Central memory CD8-positive, alpha-beta T cell (primary cell): ENCODE results near the gene SSMEM1.

ENCODE experiments used
- ATAC-seq: fragments of 150-1000 bp; cut with Tn5 transposase; replicated peaks from 2 replicates; pipeline ENCODE4 v1.10.0; 2022; ENCODE audit warnings: mild to moderate bottlenecking, moderate FRiP score, moderate number of reproducible peaks; ENCODE audit not compliant: poor library complexity, severe bottlenecking; ENCODE audit errors: extremely low read depth
- DNase-seq, 2 donors: peaks; one replicate each; pipeline ENCODE4 v3.0.0; 2021; ENCODE audit warnings: low spot score in 2 of 2
- H3K27ac Mint-ChIP-seq: one replicate; pipeline ENCODE4 v1.8.0; 2022; ENCODE audit warnings: low read depth, mild to moderate bottlenecking, moderate library complexity, mixed read lengths
- H3K27me3 Mint-ChIP-seq: one replicate; pipeline ENCODE4 v1.8.0; 2022; ENCODE audit warnings: mixed read lengths
- H3K36me3 Mint-ChIP-seq: one replicate; pipeline ENCODE4 v1.8.0; 2022; ENCODE audit warnings: mild to moderate bottlenecking, moderate library complexity, mixed read lengths; ENCODE audit not compliant: insufficient read depth
- H3K4me1 Mint-ChIP-seq: one replicate; pipeline ENCODE4 v1.8.0; 2022; ENCODE audit warnings: mixed read lengths
- H3K4me3 Mint-ChIP-seq: one replicate; pipeline ENCODE4 v1.8.0; 2022; ENCODE audit warnings: mild to moderate bottlenecking, moderate library complexity, mixed read lengths
- H3K9me3 Mint-ChIP-seq: one replicate; pipeline ENCODE4 v1.8.0; 2022; ENCODE audit warnings: mixed read lengths

SSMEM1 gene

DNA sequence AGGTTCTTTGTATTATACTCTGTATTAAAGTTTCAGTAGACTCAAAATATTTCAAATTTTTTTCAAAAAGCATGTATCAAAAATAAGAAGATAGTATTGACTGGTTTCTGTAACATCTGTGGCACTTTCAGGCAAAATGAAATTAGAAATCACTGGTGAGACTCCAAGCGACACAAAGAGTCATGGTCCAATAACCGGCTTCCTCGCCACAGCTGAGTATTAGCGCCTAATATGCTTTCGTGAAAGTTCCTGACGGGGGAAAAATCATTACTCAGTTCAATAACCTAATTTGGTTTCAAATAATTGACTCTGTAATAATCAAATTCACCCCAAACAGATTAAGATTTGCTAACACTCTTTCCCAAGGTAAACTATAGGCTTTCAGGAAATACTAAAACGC is 15.9 kb upstream of the SSMEM1 start:
- H3K4me1 Mint-ChIP-seq = no peaks in the 10 kb centered on the region
- no peak overlapping the region for H3K27ac Mint-ChIP-seq
- H3K9me3 Mint-ChIP-seq = no peaks in the 10 kb centered on the region
- H3K36me3 Mint-ChIP-seq = peaks cover 28% of the 10 kb centered on the region
- ATAC-seq (no peak), DNase-seq (no peak)
- no peak overlapping the region for H3K4me3 Mint-ChIP-seq
- no peaks in the 10 kb centered on the region for H3K27me3 Mint-ChIP-seq

DNA sequence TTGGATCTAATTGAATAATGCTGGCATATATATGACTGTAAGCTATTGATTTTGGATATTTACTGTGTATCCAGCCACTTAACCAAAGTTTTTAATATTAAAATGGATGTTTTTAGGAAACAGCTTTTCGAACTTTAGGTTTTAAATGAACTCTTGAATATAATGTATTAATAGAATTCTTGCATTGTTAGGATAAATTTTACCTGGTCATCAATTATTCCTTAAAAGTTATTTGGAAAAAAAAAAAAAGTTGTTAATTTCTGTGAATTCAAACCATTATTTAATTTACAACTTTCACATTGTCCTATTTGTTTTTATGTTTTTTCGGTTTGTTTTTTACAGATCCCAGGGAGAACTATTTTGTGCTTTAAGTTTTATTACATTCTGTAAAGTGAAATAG is 12.3 kb upstream of the SSMEM1 start:
- peaks cover 36% of the 10 kb centered on the region for H3K36me3 Mint-ChIP-seq
- H3K4me3 Mint-ChIP-seq = no peak overlapping the region
- H3K27ac Mint-ChIP-seq = no peak overlapping the region
- no peak for ATAC-seq
- H3K4me1 Mint-ChIP-seq = peaks cover 11% of the 10 kb centered on the region
- H3K9me3 Mint-ChIP-seq = no peaks in the 10 kb centered on the region
- no peaks in the 10 kb centered on the region for H3K27me3 Mint-ChIP-seq
- DNase-seq = no peak

DNA sequence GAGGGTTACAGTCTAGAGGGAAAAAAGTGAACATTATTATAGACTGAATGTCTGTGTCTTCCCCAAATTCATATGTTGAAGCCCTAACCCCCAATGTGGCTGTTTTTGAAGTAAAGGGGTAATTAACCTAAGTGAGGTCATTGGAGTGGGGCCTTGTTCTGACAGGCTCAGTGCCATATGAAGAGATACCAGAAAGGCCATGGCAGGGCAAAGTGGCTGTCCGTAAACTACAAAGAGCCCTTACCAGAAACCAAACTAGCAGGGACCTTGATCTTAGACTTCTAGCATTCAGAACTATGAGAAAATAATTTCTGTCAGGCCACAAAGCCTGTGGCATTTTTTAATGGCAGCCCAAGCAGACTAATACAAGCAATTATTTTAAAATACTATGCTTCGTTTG is 11.2 kb upstream of the SSMEM1 start:
- ATAC-seq (no peak), DNase-seq (no peak)
- Mint-ChIP-seq H3K27ac (no peak overlapping the region), H3K9me3 (no peaks in the 10 kb centered on the region), H3K36me3 (peaks cover 37% of the 10 kb centered on the region), H3K4me1 (peaks cover 16% of the 10 kb centered on the region), H3K4me3 (no peak overlapping the region), H3K27me3 (no peaks in the 10 kb centered on the region)

DNA sequence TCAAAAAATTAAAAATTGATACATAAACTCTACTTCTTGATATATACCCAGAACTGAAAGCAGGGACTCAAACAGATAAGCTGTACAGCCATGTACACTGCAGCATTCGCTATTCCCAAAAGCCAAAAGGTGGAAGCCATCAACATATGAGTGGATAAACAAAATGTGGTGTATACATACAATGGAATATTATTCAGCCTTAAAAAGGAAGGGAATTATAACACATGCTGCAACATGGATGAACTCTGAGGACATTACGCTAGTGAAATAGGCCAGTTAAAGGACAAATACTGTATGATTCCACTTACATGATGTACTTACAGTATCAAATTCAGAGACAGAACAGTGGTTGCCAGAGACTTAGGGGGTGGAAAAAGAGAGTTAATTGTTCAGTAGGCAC is 10.6 kb upstream of the SSMEM1 start:
- no peak for DNase-seq
- H3K9me3 Mint-ChIP-seq = no peaks in the 10 kb centered on the region
- no peak overlapping the region for H3K27ac Mint-ChIP-seq
- H3K36me3 Mint-ChIP-seq = peaks cover 39% of the 10 kb centered on the region
- no peak for ATAC-seq
- H3K4me3 Mint-ChIP-seq = no peak overlapping the region
- no peaks in the 10 kb centered on the region for H3K27me3 Mint-ChIP-seq
- peaks cover 21% of the 10 kb centered on the region for H3K4me1 Mint-ChIP-seq

DNA sequence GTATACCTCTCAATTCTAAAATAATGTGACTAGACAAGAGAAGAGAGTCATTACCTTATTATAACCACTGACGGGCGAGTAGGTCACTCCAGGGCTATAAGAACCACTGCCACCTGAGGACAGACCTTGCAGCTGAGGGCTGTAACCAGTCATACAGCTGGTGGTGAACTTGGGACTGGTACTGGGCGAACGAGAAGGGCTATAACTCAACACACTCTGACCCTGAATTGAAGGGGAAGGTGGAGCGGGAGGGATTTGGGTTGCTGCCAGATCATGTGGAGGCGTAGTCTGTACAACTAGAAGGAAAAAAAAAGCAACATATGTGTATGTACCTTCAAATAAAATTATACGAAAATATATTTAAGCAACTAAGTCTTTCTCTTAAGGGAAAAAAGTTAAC is 5.9 kb upstream of the SSMEM1 start:
- H3K9me3 Mint-ChIP-seq = no peaks in the 10 kb centered on the region
- no peak overlapping the region for H3K27ac Mint-ChIP-seq
- no peaks in the 10 kb centered on the region for H3K27me3 Mint-ChIP-seq
- DNase-seq (no peak), ATAC-seq (no peak)
- H3K4me1 Mint-ChIP-seq = peaks cover 36% of the 10 kb centered on the region
- peaks cover 47% of the 10 kb centered on the region for H3K36me3 Mint-ChIP-seq
- H3K4me3 Mint-ChIP-seq = no peak overlapping the region

DNA sequence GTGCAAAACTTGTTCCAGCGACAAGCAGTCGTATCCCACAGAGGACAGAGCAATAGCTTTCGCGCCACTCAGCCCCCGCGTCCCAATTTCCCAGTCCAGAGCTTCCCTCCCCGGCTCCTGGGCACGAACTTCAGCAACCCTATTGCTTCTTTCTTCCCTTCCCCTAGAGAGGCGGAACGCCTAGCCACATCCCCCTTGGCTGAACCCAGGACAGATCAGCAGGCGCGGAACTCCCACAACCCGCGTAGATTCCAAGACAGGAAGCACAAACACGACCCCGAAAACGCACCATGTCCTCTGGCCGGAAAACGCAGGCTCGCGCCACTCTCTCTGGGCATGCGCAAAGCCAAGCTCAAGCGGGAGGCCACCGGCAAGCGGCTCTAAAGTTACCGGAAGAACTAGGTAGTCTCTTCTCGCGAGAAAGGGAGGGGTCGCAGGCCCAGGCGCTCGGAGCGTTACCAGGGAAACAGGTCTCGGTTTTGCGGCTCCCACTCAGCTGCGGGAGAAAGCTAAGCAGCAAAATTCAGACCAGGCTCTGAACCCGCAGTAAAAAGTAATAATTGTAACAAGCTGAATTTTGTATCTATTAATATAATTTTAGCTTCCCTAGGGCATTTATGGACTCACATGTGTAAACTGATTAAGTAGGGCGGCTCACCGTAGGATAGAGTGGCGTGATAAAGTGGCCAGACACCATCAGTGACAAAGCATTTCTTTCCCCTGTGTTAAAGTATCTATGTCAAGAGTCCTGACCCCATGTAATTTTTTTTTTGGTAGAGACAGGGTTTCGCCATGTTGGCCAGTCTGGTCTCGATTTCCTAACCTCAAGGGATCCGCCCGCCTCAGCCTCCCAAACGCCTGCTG is 2.3 kb upstream of the SSMEM1 start, which contains the start of gene TMEM209:
TMEM209 (minus strand) TSS at position 323 of the 864 bp plus-strand sequence; CDS start at position 292, 31 bp downstream.
- H3K9me3 Mint-ChIP-seq = no peaks in the 10 kb centered on the region
- H3K36me3 Mint-ChIP-seq = peaks cover 29% of the 10 kb centered on the region
- DNase-seq (peak; percentile 83 to 86), ATAC-seq (peak; percentile 92)
- peak within 1 kb of the TSS; percentile 93 for H3K4me3 Mint-ChIP-seq
- H3K27ac Mint-ChIP-seq = peak within 1 kb of the TSS; percentile 98
- H3K27me3 Mint-ChIP-seq = no peaks in the 10 kb centered on the region
- H3K4me1 Mint-ChIP-seq = peaks cover 24% of the 10 kb centered on the region

DNA sequence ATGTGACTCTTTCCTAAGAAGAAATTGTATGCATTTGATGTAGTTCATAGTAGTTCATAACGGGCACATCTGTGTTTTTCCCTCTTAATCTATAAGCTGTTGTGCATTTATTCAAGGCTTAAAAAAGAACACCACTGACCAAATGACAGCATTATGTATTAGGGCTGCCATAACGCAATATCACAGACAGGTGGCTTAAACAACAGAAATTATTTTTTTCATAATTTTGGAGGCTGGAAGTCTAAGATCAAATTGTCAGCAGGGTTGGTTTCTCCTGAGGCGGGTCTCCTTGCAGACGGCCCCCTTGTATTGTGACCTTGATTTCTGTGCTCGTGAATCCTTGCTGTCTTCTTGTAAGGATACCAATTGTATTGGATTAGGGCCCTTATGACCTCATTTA is 627 bp upstream of the SSMEM1 start:
- Mint-ChIP-seq H3K9me3 (no peaks in the 10 kb centered on the region), H3K4me3 (no peak overlapping the region), H3K27me3 (peaks cover 4% of the 10 kb centered on the region), H3K36me3 (peaks cover 18% of the 10 kb centered on the region), H3K27ac (no peak overlapping the region), H3K4me1 (peaks cover 14% of the 10 kb centered on the region)
- DNase-seq = no peak
- ATAC-seq = no peak

DNA sequence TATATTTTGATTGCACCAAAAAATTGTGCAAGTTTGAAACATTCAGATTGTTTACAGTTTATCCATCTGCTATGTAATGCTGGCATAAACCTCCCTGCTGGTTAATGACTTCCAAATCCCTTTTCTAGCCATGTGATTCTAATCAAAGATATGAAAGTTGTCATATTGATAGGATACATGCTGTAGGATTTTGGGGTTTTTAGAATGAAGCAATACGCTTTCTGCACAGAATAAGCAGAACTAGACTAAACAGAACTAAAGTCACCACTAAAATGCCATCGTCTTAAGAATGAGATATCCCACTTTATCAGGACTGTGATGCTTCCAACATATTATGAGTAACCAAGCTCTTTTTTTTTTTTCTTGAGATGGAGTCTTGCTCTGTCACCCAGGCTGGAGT is 856 bp downstream of the SSMEM1 start:
- Mint-ChIP-seq H3K9me3 (no peaks in the 10 kb centered on the region), H3K27ac (no peak overlapping the region), H3K4me3 (no peak overlapping the region), H3K27me3 (peaks cover 10% of the 10 kb centered on the region), H3K36me3 (peaks cover 10% of the 10 kb centered on the region), H3K4me1 (peaks cover 14% of the 10 kb centered on the region)
- ATAC-seq = no peak
- DNase-seq = no peak

DNA sequence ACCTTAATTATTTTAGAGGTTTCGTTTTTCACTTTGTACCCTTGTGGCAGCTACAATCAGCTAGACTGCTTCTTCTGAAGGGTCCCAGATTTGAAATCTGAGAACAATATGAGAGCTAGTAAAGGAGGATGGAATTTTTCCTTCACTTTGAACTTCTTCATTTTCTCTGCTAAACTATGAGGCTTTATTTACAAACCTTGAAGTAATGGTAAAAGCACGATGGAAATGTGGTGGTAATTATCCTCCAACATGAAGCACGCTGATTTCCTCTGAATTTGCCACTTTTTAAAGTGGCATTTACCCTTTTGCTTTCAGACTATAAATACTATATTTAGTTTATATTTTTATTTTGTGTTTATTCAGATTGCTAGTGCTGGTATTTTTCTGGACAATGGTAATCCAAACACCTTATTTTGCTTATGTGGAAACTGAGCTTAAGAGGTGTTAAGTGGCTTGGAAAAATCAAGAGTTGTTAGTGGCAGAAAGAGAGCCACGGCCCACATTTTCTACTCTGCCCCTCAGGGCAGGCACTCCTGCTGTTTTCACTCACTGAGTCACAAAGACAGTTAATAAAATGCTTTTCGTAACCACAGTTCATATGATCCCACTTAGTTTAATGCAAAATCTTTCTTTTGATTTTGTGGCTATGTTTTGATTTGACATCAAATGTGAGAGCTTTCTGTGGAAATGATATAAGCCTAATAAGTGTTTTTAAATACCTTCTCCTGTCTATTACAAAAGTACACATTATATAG is 2.7 kb downstream of the SSMEM1 start:
- DNase-seq = no peak

DNA sequence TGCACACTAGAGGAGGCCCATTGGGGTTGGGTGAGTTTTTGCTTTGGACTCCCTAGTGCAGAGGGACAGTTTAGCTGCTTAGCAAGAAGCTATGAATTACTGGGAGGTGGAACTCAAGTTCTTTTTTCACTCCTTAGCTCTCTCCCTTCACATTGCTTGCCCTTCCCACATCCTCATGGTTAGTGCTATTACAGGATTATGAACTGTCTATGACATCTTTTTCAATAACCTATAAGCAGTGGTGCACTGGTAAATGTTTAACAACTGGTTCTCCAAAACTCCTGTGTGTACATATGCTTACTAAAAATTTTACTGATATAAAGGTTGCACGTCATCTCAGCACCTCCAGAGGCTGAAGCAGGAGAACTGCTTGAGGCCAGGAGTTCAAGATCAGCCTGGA is 6.2 kb downstream of the SSMEM1 start:
- DNase-seq (no peak), ATAC-seq (no peak)
- Mint-ChIP-seq H3K9me3 (no peaks in the 10 kb centered on the region), H3K27ac (no peak overlapping the region), H3K36me3 (no peaks in the 10 kb centered on the region), H3K27me3 (peaks cover 19% of the 10 kb centered on the region), H3K4me3 (no peak overlapping the region), H3K4me1 (no peaks in the 10 kb centered on the region)

More for the DNA sequence above, 2.7 kb downstream of the SSMEM1 start:
- peaks cover 19% of the 10 kb centered on the region for H3K27me3 Mint-ChIP-seq
- H3K4me3 Mint-ChIP-seq = no peak overlapping the region
- no peak overlapping the region for H3K27ac Mint-ChIP-seq
- no peaks in the 10 kb centered on the region for H3K9me3 Mint-ChIP-seq
- H3K4me1 Mint-ChIP-seq = peaks cover 5% of the 10 kb centered on the region
- H3K36me3 Mint-ChIP-seq = peaks cover 5% of the 10 kb centered on the region
- ATAC-seq = no peak

DNA sequence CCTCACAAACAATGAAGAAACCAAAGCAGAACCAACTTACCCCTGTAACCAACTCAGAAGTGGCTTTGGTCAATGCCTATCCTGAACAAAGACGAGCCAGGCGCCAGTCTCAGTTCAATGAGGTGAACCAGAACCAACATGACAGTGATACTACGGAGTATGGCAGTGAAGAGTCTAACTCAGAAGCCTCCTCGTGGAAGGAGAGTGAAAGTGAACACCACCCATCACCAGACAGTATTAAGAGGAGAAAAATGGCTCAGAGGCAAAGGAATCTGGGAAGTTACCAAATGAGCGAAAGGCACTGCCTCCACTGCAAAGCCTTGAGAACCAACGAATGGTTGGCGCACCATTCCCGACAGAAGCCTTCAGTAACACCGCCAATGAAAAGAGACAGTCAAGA is 8.4 kb downstream of the SSMEM1 start:
- no peaks in the 10 kb centered on the region for H3K4me1 Mint-ChIP-seq
- H3K27me3 Mint-ChIP-seq = peaks cover 36% of the 10 kb centered on the region
- no peak for ATAC-seq
- DNase-seq = no peak
- no peaks in the 10 kb centered on the region for H3K36me3 Mint-ChIP-seq
- no peaks in the 10 kb centered on the region for H3K9me3 Mint-ChIP-seq
- no peak overlapping the region for H3K27ac Mint-ChIP-seq
- H3K4me3 Mint-ChIP-seq = no peak overlapping the region

DNA sequence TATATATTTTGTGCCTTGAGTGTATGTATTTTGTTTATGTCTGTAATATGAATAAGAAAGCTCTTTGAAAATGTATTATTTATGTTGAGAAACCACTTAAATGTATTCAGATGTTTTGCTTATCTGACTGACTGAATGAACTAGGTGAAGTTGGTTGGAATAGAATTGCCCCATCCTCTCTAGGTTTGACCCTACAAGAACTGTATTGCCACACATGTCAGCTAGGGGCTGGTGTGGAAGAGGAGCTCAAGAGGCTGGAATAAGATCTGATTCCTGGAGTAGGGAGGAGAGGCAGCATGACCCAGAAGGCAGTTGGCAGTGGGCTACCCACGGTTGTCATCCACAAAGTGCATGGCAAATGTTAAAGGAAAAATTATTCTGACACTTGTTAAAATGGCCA is 9.1 kb downstream of the SSMEM1 start:
- DNase-seq = no peak
- Mint-ChIP-seq H3K4me3 (no peak overlapping the region), H3K9me3 (no peaks in the 10 kb centered on the region), H3K27ac (no peak overlapping the region), H3K4me1 (no peaks in the 10 kb centered on the region), H3K36me3 (no peaks in the 10 kb centered on the region), H3K27me3 (peaks cover 40% of the 10 kb centered on the region)
- ATAC-seq = no peak
